ENCODE measurements around the gene ZNF548. TPM values are rescaled to one million over a fixed set of nuclear protein-coding genes. Genes with fewer than 3 reads are reported as not detected.
"Not testable (repeated sequence)": the region's sequence is repeated elsewhere in the genome, so short reads cannot be mapped to it uniquely, and the experiment has no call there.

ZNF548 gene
- polyA plus RNA-seq, 1 donor (not counting 4 experiments of a cell fraction or from before 2014, with no cell fraction given): 11.4 TPM

DNA sequence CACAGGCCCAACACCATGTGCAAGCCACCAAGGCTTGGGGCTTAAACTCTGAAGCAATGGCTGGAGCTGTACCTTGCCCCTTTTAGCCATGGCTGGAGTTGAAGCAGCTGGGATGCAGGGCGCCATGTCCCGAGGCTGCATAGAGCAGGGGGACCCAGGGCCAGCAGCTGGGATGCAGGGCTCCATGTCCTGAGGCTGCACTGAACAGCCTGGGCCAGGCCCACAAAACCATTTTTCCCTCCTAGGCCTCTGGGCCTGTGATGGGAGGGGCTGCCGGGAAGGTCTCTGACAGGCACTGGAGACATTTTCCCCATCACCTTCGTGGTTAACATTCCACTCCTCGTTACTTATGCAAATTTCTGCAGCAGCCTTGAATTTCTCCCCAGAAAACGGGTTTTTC, 15.5 kb upstream of the ZNF548 start:
- no peak for DNase-seq (ENCODE audit: low read depth, low spot score)
- no peaks in the 10 kb centered on the region for H3K27me3 ChIP-seq (ENCODE audit: control insufficient read depth, extremely low read depth, insufficient read depth, low read length)
- no peak for TF ChIP-seq EZH2 (IDR thresholded peaks at IDR 0.05; ENCODE audit: low read length)
- TF ChIP-seq CTCF (optimal IDR thresholded peaks at IDR 0.05 in 1 of 3, IDR thresholded peaks at IDR 0.05 in 1 of 3, conservative IDR thresholded peaks at IDR 0.05 in 1 of 3; ENCODE audit: extremely low read depth in 1 of 3, insufficient read depth in 2 of 3, low read length in 3 of 3): no peak
- peaks cover 7 to 25% of the 10 kb centered on the region in 2 experiments for H3K36me3 ChIP-seq (ENCODE audit: control insufficient read depth in 2 of 2, extremely low read depth in 1 of 2, insufficient read depth in 2 of 2, low read length in 2 of 2)
- H3K79me2 ChIP-seq (ENCODE audit: control insufficient read depth, insufficient read depth, low read length): no peaks in the 10 kb centered on the region
- no peak overlapping the region for H3K27ac ChIP-seq (ENCODE audit: control insufficient read depth, insufficient read depth, low read length)
- H2AFZ ChIP-seq (ENCODE audit: control insufficient read depth, low read length): no peak overlapping the region
- no peak for FAIRE-seq
- peaks cover 15% of the 10 kb centered on the region for H3K9me3 ChIP-seq (ENCODE audit: control insufficient read depth, low read depth, low read length)
- H3K4me3 ChIP-seq (ENCODE audit: control insufficient read depth in 2 of 3, extremely low read depth in 1 of 3, insufficient read depth in 2 of 3, low read depth in 1 of 3, low read length in 3 of 3): no peak overlapping the region
- no peaks in the 10 kb centered on the region for H3K9me1 ChIP-seq (ENCODE audit: control insufficient read depth, extremely low read depth, insufficient read depth, low read length)
- no peak overlapping the region for H3K9ac ChIP-seq (ENCODE audit: control insufficient read depth, extremely low read depth, insufficient read depth, low read length)
- dilution Hi-C loops (cut with MboI; ENCODE audit: extremely low pct_ligation_motif_present, low sequenced_read_pairs): no loop called here
- no peaks in the 10 kb centered on the region for H3K4me1 ChIP-seq (ENCODE audit: control insufficient read depth, extremely low read depth, insufficient read depth, low read length)
- no peak overlapping the region for H3K4me2 ChIP-seq (ENCODE audit: control insufficient read depth, extremely low read depth, insufficient read depth, low read depth, low read length)
- H4K20me1 ChIP-seq (ENCODE audit: control insufficient read depth, extremely low read depth, insufficient read depth, low read length): no peaks in the 10 kb centered on the region

GRCh38 chr19:57374647-57375046, 15.0 kb upstream of the ZNF548 start:
- DNase-seq (ENCODE audit: low read depth, low spot score); H3K27ac ChIP-seq (ENCODE audit: control insufficient read depth, insufficient read depth, low read length); H3K9me1 ChIP-seq (ENCODE audit: control insufficient read depth, extremely low read depth, insufficient read depth, low read length); H2AFZ ChIP-seq (ENCODE audit: control insufficient read depth, low read length); FAIRE-seq; H3K4me3 ChIP-seq (ENCODE audit: control insufficient read depth in 2 of 3, extremely low read depth in 1 of 3, insufficient read depth in 2 of 3, low read depth in 1 of 3, low read length in 3 of 3); H3K79me2 ChIP-seq (ENCODE audit: control insufficient read depth, insufficient read depth, low read length); H4K20me1 ChIP-seq (ENCODE audit: control insufficient read depth, extremely low read depth, insufficient read depth, low read length); H3K4me1 ChIP-seq (ENCODE audit: control insufficient read depth, extremely low read depth, insufficient read depth, low read length); dilution Hi-C loops (cut with MboI; ENCODE audit: extremely low pct_ligation_motif_present, low sequenced_read_pairs); H3K27me3 ChIP-seq (ENCODE audit: control insufficient read depth, extremely low read depth, insufficient read depth, low read length); H3K4me2 ChIP-seq (ENCODE audit: control insufficient read depth, extremely low read depth, insufficient read depth, low read depth, low read length); H3K9ac ChIP-seq (ENCODE audit: control insufficient read depth, extremely low read depth, insufficient read depth, low read length): not testable (repeated sequence)
- Histone ChIP-seq H3K9me3 (ENCODE audit: control insufficient read depth, low read depth, low read length) (peaks cover 15% of the 10 kb centered on the region), H3K36me3 (ENCODE audit: control insufficient read depth in 2 of 2, extremely low read depth in 1 of 2, insufficient read depth in 2 of 2, low read length in 2 of 2) (peaks cover 7 to 25% of the 10 kb centered on the region in 2 experiments)

DNA sequence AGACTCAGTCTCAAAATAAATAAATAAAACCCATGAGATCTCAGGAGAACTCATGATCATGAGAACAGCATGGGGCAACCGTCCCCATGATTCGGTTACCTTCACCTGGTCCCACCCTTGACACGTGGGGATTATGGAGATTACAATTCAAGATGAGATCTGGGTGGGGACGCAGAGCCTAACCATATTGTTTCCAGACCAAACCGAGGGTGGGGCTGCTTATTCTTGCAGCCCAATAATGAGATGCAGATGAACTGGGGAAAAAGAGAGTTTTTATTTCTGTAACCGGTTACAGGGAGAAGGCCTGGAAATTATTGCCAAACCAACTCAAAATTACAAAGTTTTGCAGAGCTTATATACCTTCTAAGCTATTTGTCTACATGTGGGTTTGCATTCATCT, 13.5 kb upstream of the ZNF548 start:
- no peak for TF ChIP-seq CTCF (optimal IDR thresholded peaks at IDR 0.05 in 1 of 3, IDR thresholded peaks at IDR 0.05 in 1 of 3, conservative IDR thresholded peaks at IDR 0.05 in 1 of 3; ENCODE audit: extremely low read depth in 1 of 3, insufficient read depth in 2 of 3, low read length in 3 of 3)
- TF ChIP-seq EZH2 (IDR thresholded peaks at IDR 0.05; ENCODE audit: low read length): no peak
- no peaks in the 10 kb centered on the region for H4K20me1 ChIP-seq (ENCODE audit: control insufficient read depth, extremely low read depth, insufficient read depth, low read length)
- no peak for DNase-seq (ENCODE audit: low read depth, low spot score)
- H3K4me2 ChIP-seq (ENCODE audit: control insufficient read depth, extremely low read depth, insufficient read depth, low read depth, low read length): no peak overlapping the region
- H3K79me2 ChIP-seq (ENCODE audit: control insufficient read depth, insufficient read depth, low read length): no peaks in the 10 kb centered on the region
- H3K4me1 ChIP-seq (ENCODE audit: control insufficient read depth, extremely low read depth, insufficient read depth, low read length): no peaks in the 10 kb centered on the region
- FAIRE-seq: no peak
- no peaks in the 10 kb centered on the region for H3K27me3 ChIP-seq (ENCODE audit: control insufficient read depth, extremely low read depth, insufficient read depth, low read length)
- H2AFZ ChIP-seq (ENCODE audit: control insufficient read depth, low read length): no peak overlapping the region
- H3K9ac ChIP-seq (ENCODE audit: control insufficient read depth, extremely low read depth, insufficient read depth, low read length): no peak overlapping the region
- dilution Hi-C loops (cut with MboI; ENCODE audit: extremely low pct_ligation_motif_present, low sequenced_read_pairs): no loop called here
- H3K4me3 ChIP-seq (ENCODE audit: control insufficient read depth in 2 of 3, extremely low read depth in 1 of 3, insufficient read depth in 2 of 3, low read depth in 1 of 3, low read length in 3 of 3): no peak overlapping the region
- no peaks in the 10 kb centered on the region for H3K9me1 ChIP-seq (ENCODE audit: control insufficient read depth, extremely low read depth, insufficient read depth, low read length)
- no peak overlapping the region for H3K27ac ChIP-seq (ENCODE audit: control insufficient read depth, insufficient read depth, low read length)
- peaks cover 7 to 25% of the 10 kb centered on the region in 2 experiments for H3K36me3 ChIP-seq (ENCODE audit: control insufficient read depth in 2 of 2, extremely low read depth in 1 of 2, insufficient read depth in 2 of 2, low read length in 2 of 2)
- H3K9me3 ChIP-seq (ENCODE audit: control insufficient read depth, low read depth, low read length): peaks cover 17% of the 10 kb centered on the region
